NK-92 (cell line): ENCODE data around the gene ILK.

Source experiments
- DNase-seq: peaks from one replicate; lab custom pipeline; 2025; ENCODE audit not compliant: unreplicated experiment; lab: John Stamatoyannopoulos, UW

Gene ILK

DNA sequence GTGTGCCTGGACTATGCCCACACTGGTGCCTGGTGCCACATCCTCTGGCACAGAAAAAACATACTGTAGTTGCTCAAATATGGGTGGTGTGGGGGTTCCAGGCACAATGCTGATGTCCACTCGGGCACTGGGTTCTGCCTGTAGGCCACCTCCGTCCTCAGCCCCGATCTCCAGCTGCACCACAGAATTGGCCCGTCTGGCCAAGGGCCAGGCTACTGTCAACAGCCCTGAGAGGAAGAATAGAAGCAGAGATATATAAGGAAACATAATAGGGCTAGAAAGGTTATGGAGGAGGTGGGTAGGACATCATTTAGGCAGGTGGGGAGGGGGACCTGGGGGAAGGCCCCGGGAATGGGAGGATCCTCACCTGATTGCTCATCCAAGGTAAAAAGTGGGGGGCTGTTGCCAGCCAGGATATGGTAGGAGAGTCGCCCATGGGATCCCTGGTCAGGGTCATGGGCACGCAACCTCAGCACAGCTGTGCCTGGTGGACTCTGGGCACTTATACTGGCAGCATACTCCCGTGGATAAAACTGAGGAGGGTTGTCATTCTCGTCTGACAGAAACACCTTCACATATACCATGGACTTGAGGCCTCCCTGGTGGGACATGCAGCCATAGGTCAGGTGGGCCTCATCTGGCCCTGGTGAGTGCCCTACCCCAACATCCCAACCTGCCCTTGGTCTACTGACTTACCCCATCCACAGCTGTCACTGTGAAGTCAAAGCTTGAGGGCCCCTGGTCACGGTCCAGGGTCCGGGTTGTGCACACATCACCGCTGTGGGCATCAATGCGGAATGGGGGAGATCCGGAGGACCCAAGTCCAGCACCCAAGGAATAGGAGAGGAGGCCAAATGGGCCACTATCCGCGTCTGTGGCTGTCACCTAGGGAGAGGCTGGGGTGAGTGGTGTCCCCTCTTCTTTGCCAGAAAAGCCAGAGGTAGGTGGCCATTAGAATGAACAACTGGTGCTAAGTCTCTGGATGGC, 30.1 kb downstream of the ILK start:
- no peak for DNase-seq

DNA sequence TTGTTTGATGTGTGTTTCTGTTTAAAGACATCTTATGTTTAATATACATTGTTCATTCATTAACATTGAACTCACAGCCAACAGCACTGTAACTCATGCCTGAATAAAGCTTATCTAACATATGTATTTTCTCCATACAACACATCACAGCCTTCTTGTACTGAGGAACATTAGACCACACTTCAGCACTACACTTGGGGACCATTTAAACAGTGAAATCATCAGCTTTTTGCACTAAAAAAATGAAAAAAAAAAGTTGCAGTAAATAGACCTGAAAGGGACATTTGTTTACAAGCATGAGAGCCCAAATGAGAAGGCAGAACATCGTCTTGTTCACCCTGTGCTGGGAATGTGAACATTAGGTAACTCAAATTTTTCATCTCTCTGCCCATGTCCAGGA, 31.0 kb downstream of the ILK start:
- DNase-seq, result no peak

DNA sequence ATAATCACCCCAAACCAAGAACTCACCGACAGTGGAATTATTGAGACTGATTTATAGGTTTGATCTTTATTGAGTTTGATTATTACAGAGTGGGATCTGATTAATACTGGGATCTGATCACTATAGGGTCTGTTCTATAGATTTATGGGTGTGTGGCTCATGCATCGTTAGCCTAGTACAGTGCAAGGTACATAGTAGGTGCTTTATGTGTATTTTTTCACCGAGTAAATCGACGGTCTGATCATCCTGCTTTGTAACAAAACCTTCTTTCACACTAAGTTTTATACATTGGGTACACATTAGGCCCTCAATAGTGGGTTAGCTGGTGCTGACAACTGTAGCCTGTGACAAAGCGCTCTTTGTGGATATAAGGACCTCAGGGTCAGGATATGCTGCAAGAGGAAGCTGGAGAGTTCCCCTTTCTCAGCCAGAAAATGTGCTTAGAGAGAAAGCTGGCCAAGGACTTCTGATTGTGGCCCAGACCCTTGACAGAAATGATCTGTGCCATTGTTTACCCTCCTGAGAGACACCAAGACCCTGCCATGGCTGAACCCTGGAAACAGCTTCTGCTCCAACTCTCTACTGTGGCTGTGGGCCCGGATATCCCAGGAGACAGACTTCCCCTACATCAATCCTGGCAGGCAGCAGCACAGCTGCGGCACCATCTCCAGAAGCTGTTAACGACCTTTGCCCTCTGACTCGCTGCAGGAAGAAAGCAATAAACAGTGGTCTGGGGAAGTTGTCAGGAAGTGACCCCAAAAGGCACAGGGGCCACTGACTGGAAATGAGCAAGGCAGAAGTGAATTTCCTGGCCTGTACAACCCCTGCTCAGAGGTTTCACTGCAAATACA, 31.7 kb downstream of the ILK start:
- no peak for DNase-seq

GRCh38 chr11:6636480-6636879, 32.9 kb downstream of the ILK start:
- DNase-seq, result no peak

- DNase-seq, result no peak
These were observed 34.3 kb downstream of the ILK start for GRCh38 chr11:6637871-6638270.

- DNase-seq, result no peak
These were observed 34.9 kb downstream of the ILK start for GRCh38 chr11:6638429-6638828.

DNA sequence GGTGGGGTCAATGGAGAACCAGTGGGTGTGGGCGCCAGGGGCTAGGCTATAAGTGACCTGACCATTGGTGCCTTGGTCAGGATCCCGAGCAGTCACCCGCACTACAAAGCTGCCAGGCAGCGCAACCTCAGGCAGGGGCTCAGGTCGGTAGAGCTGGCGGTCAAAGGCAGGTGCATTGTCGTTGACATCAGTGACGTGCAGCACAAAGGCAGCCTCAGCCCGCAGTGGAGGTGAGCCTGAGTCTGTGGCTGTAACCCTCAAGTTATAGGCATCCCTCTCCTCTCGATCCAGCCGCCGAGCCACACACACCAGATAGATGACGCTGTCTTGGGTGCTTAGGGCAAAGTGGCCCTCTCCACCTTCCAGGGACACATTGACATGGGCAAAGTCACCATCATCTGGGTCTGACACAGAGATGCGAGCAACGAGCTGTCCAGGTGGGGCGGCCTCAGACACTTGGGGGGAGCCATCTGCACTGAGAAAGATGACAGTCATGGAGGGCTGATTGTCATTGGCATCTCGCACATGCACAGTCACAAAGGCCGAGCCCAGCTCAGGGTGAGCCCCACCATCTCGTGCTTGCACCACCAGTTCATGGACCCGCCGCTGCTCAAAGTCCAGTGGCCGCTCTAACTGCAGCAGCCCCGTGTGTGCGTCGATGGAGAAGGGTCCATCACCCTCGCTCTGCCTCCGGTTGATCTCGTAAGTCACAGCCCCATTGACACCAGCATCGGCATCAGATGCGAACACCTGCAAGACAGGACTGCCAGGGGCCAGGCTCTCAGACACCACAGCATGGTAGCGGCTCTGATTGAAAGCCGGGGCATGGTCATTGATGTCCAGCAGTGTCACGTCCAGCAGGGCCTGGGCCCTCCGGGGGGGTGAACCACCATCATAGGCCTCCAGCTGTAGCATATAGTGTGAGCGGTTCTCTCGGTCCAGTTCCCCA, 36.7 kb downstream of the ILK start:
- DNase-seq, result no peak

- no peak for DNase-seq
These were observed 37.6 kb downstream of the ILK start for GRCh38 chr11:6640985-6641701.

DNA sequence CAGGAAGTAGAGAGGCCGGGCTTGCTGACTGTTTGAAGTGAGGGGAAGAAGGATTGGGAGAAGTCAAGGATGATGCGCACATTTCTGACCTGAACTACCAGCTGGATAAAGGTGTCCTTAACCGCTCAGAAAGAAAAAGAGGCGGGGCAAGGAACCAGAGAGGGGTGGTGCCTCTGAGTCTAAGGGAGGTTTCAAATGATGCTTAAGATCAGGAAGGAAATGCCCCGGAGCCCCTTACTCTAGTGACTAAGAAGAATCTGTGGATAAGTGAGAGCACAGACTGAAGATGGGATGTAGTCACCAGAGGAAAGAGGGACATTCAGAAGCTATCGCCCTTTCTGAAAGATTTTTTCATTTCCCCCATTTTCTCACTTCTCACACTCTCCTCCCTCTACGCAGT, 39.4 kb downstream of the ILK start:
- DNase-seq, result no peak

GRCh38 chr11:6646071-6646470, 42.5 kb downstream of the ILK start:
- no peak for DNase-seq

DNA sequence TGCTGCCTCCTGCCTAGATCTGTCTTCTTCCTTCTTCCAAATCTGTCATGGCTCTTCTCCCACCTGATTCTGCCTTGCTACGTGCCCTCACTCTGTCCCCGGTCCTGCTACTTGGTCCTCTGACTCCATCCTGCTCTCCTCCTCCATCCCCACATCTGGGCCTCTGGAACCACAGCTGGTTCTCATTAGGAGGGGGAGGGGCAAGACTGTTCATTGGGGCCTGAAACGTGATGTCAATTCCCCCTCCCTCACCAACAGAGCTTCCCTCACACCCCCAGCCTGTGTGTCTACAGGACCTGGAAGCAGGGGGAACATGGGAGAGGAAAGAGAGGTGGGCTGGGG, 43.0 kb downstream of the ILK start:
- no peak for DNase-seq

DNA sequence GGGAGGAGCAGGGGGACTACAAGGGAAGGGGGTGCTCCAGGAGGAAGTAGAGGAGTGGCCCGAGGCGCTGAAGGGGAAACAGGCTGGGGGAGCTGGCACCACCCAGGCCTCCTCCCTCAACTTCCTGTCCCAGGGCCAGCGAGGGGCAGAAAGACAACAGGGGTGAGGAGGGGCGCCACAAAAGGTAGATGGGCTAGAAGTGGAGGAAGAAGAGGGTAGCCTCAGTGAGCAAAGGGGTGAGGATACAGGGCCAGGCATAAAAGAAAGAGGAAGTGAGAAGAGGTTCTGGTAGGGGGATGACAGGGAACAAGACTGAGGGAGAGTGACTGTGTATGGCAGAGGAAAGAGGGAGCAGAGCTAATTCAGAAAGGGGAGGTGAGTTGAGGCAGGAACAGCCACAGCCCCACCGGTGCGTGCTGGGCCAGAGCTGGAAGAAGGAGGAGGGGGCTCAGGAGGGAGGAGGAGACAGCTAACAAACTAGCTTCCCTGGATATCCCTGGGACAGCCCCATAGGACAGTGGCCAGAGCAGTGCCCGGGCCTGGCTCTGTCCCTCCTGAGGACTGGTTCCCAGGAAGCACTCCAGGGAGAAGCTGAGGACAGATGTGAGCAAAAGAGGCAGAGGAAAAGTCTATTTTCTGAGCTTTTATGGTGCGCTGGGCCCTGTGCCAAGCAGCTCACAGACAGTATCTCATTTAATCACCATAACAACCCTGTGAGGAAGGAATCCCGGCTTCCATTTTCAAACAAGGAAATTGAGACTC, 43.5 kb downstream of the ILK start:
- no peak for DNase-seq

- DNase-seq, result no peak
These were observed 44.3 kb downstream of the ILK start for GRCh38 chr11:6647836-6648235.

GRCh38 chr11:6648501-6648900, 44.9 kb downstream of the ILK start:
- no peak for DNase-seq

DNA sequence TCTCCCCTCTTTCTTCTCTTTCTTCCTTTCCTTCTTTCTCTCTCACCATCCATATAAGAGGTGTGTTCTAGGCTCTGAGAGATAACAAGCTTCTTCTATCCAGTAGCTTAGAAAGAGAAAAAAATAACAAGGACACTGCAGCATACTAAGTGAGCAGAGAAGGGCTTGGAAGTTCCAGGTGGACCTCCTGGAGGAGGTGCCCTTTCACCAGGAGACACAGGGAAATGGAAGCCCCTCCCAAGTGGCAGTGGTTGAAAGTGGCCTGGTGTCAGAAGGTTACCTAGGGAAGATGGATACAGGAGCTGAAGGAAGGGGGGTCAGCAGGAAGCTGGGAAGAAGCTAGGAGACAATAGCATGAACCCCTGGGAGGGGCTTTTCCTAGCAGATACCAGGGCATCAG, 46.5 kb downstream of the ILK start:
- DNase-seq, result no peak

- peak; percentile 12 for DNase-seq
These were observed 47.4 kb downstream of the ILK start for GRCh38 chr11:6650980-6651379.

DNA sequence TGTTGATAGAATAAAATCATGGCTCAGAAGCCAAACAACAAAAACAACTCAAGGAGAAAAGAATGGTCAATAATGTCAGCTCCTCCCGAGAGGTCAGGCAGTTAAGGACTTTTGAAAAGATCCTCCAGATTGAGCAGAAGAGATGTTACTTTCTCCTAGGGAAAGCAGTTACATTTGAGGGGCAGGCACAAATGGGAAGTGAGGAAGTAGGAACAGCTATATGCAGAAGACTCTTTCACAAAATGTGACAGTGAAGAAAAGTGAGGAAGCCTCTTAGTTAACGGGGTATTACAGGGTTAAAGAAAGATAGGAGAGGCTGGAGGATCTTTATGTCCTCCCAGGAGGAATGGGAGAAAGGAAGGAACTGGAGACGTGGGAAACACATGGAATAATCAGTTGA, 48.6 kb downstream of the ILK start:
- DNase-seq, result no peak

- no peak for DNase-seq
These were observed 49.5 kb downstream of the ILK start for GRCh38 chr11:6653097-6653496.

DNA sequence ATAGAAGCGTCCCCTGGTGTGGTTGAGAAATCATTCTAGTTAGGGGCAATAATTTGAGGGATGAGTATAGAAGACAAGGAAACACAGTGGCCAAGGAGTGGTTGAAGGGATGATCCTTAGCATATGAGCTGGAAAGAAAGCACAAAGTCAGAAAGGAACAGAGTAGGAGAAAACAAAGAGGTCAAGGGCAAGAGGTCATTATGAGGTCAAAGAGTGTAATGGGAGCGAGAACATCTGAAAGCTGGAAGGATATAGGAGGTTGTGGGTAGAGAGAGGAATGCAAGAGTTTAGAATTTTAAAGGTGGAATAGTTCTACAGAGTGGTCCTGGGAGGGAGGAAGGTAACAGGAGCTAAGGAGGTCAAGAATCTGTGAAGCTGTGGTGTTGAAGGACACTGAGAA, 50.1 kb downstream of the ILK start:
- DNase-seq, result no peak
